SU-DHL-6 (cell line): ENCODE results near the gene BSCL2.
"Not testable (repeated sequence)": the region's sequence is repeated elsewhere in the genome, so short reads cannot be mapped to it uniquely, and the experiment has no call there.

Experiments used
- H2AFZ ChIP-seq: fragments of 200-600 bp; sonication (generic); 2 replicates; pipeline ENCODE4 v1.6.1; 2014; ENCODE audit warnings: low read depth, mild to moderate bottlenecking, moderate library complexity, mixed read lengths, antibody characterized with exemption, low read length; ENCODE audit not compliant: severe bottlenecking
- H3F3A ChIP-seq: fragments of 200-600 bp; shearing (Covaris generic); 2 replicates; pipeline ENCODE4 v1.6.0; 2016; ENCODE audit warnings: antibody characterized with exemption, mild to moderate bottlenecking; ENCODE audit not compliant: insufficient read depth
- H3K27ac ChIP-seq: fragments of 200-600 bp; sonication (generic); 2 replicates; pipeline ENCODE4 v1.5.1; 2016; ENCODE audit warnings: low read depth, mild to moderate bottlenecking, low read length, moderate library complexity, mixed read lengths
- H3K27me3 ChIP-seq: fragments of 200-600 bp; sonication (generic), shearing (Covaris generic); 2 replicates; pipeline ENCODE4 v1.6.0; 2014; ENCODE audit warnings: mild to moderate bottlenecking, low read length
- H3K36me3 ChIP-seq: fragments of 200-600 bp; sonication (generic); 2 replicates; pipeline ENCODE4 v1.6.1; 2014; ENCODE audit warnings: mild to moderate bottlenecking, low read length, mixed read lengths
- H3K4me2 ChIP-seq: fragments of 300-600, 200-600 bp; shearing (Covaris generic), sonication (generic); 2 replicates; pipeline ENCODE4 v1.6.0; 2014; ENCODE audit warnings: low read length, low read depth, mild to moderate bottlenecking; ENCODE audit not compliant: poor library complexity, severe bottlenecking
- H3K4me3 ChIP-seq: fragments of 200-600 bp; sonication (generic); 2 replicates; pipeline ENCODE4 v1.5.1; 2014; ENCODE audit warnings: antibody characterized with exemption, low read length, mild to moderate bottlenecking, mixed read lengths; ENCODE audit not compliant: insufficient read depth, poor library complexity, severe bottlenecking
- H3K79me2 ChIP-seq: fragments of 200-600 bp; sonication (generic); 2 replicates; pipeline ENCODE4 v1.6.1; 2014; ENCODE audit warnings: mild to moderate bottlenecking, low read length, moderate library complexity; ENCODE audit not compliant: insufficient read depth
- H3K9ac ChIP-seq: fragments of 200-600 bp; sonication (generic); 2 replicates; pipeline ENCODE4 v1.7.0; 2014; ENCODE audit warnings: mild to moderate bottlenecking, low read length
- H3K9me2 ChIP-seq: fragments of 200-600 bp; sonication (generic); replicated peaks from 2 replicates; pipeline ENCODE4 v1.6.1; 2014; ENCODE audit warnings: low read length; ENCODE audit not compliant: insufficient read depth
- H3K9me3 ChIP-seq: fragments of 200-600 bp; sonication (generic); 2 replicates; pipeline ENCODE4 v1.6.1; 2014; ENCODE audit warnings: low read length, mixed read lengths; ENCODE audit not compliant: insufficient read depth
- H4K20me1 ChIP-seq: fragments of 200-600 bp; sonication (generic); 2 replicates; pipeline ENCODE4 v1.6.1; 2014; ENCODE audit warnings: low read depth, mild to moderate bottlenecking, antibody characterized with exemption, low read length, moderate library complexity, mixed read lengths
- CTCF ChIP-seq: fragments of 200-600 bp; sonication (generic); IDR thresholded peaks from one replicate; pipeline ENCODE4 v1.5.1; 2017; ENCODE audit warnings: antibody characterized with exemption, mild to moderate bottlenecking, low read length, moderate library complexity; ENCODE audit not compliant: insufficient read depth, poor library complexity, severe bottlenecking
- EZH2phosphoT487 ChIP-seq: fragments of 200-600 bp; sonication (generic), shearing (Covaris generic); conservative IDR thresholded peaks from 2 replicates; pipeline ENCODE4 v1.6.1; 2018; ENCODE audit warnings: mild to moderate bottlenecking, antibody characterized with exemption, low read length, moderate library complexity, mixed read lengths

BSCL2 gene

GRCh38 chr11:62737196-62737595, 30.0 kb upstream of the BSCL2 start:
- Histone ChIP-seq H3F3A (peaks cover 3% of the 10 kb centered on the region; the same call in 1 of the 2 replicates), H3K36me3 (peaks cover 16% of the 10 kb centered on the region), H3K79me2 (0 out of 2 replicates have a peak, but pooled peaks cover 5% of the 10 kb centered on the region), H3K27me3 (no peaks in the 10 kb centered on the region), H3K9ac (no peak overlapping the region), H4K20me1 (no peaks in the 10 kb centered on the region), H3K27ac (no peak overlapping the region), H2AFZ (no peak overlapping the region), H3K4me3 (no peak overlapping the region), H3K4me2 (no peak overlapping the region), H3K9me3 (no peaks in the 10 kb centered on the region), H3K9me2 (no peaks in the 10 kb centered on the region)
- no peak for TF ChIP-seq EZH2phosphoT487
- no peak for TF ChIP-seq CTCF

GRCh38 chr11:62732830-62733229, 25.6 kb upstream of the BSCL2 start:
- no peak overlapping the region for H3K4me2 ChIP-seq
- peaks cover 31% of the 10 kb centered on the region for H3K79me2 ChIP-seq
- H3K27ac ChIP-seq: no peak overlapping the region

GRCh38 chr11:62730076-62730475, 22.9 kb upstream of the BSCL2 start:
- Histone ChIP-seq H3K9ac (peak overlapping the region; percentile 82), H3K79me2 (peaks cover 47% of the 10 kb centered on the region)
- not testable (repeated sequence) for H3K9me3 ChIP-seq

More at GRCh38 chr11:62732830-62733229, 25.6 kb upstream of the BSCL2 start:
- Histone ChIP-seq H3K36me3 (peaks cover 10% of the 10 kb centered on the region; the same call in 1 of the 2 replicates), H3F3A (peaks cover 12% of the 10 kb centered on the region), H3K9me3 (no peaks in the 10 kb centered on the region), H3K27me3 (no peaks in the 10 kb centered on the region), H3K9ac (no peak overlapping the region), H3K4me3 (no peak overlapping the region), H3K9me2 (no peaks in the 10 kb centered on the region), H4K20me1 (no peaks in the 10 kb centered on the region), H2AFZ (no peak overlapping the region)
- TF ChIP-seq EZH2phosphoT487 (no peak), CTCF (no peak)

GRCh38 chr11:62728171-62728988, 21.2 kb upstream of the BSCL2 start, which contains the start of gene TTC9C:
Gene TTC9C (plus strand): TSS chr11:62728486. CDS start chr11:62728849, 363 bp downstream.
- H3K36me3 ChIP-seq: peaks cover 24% of the 10 kb centered on the region
- H4K20me1 ChIP-seq: peaks cover 22% of the 10 kb centered on the region
- H3F3A ChIP-seq: peaks cover 16% of the 10 kb centered on the region

More at GRCh38 chr11:62730076-62730475, 22.9 kb upstream of the BSCL2 start:
- H3K36me3 ChIP-seq, H3K27ac ChIP-seq, H3K27me3 ChIP-seq, H3K9me2 ChIP-seq, H2AFZ ChIP-seq: not testable (repeated sequence)
- peak overlapping the region; percentile 74 for H3K4me3 ChIP-seq
- H4K20me1 ChIP-seq: peaks cover 11% of the 10 kb centered on the region; the same call in 1 of the 2 replicates
- H3K4me2 ChIP-seq: peak overlapping the region; percentile 80
- peaks cover 16% of the 10 kb centered on the region for H3F3A ChIP-seq

More at GRCh38 chr11:62728171-62728988, 21.2 kb upstream of the BSCL2 start, which contains the start of gene TTC9C:
- H2AFZ ChIP-seq: peak within 1 kb of the TSS; percentile 46
- peak within 1 kb of the TSS; percentile 94 for H3K27ac ChIP-seq
- H3K9ac ChIP-seq: peak within 1 kb of the TSS; percentile 82
- H3K9me3 ChIP-seq: no peaks in the 10 kb centered on the region
- no peak for TF ChIP-seq EZH2phosphoT487
- TF ChIP-seq CTCF: no peak
- H3K9me2 ChIP-seq: no peaks in the 10 kb centered on the region
- H3K79me2 ChIP-seq: peaks cover 63% of the 10 kb centered on the region
- no peaks in the 10 kb centered on the region for H3K27me3 ChIP-seq
- peak within 1 kb of the TSS; percentile 80 for H3K4me2 ChIP-seq
- peak within 1 kb of the TSS; percentile 77 for H3K4me3 ChIP-seq
